OCI-LY1 (cell line): Measurements from ENCODE around the gene ZNF19.

Source experiments
- H2AFZ ChIP-seq: fragments of 200-600 bp; sonication (generic), shearing (Covaris generic); 2 replicates; pipeline ENCODE4 v1.6.0; 2014; ENCODE audit warnings: antibody characterized with exemption, mild to moderate bottlenecking, low read length
- H3F3A ChIP-seq: fragments of 200-600 bp; sonication (generic), shearing (Covaris generic); 2 replicates; pipeline ENCODE4 v1.6.0; 2014; ENCODE audit warnings: mild to moderate bottlenecking, antibody characterized with exemption, low read length, moderate library complexity; ENCODE audit not compliant: insufficient read depth
- H3K27ac ChIP-seq: fragments of 200-600 bp; sonication (generic); 2 replicates; pipeline ENCODE4 v1.5.1; 2014; ENCODE audit warnings: low read length, mixed run types, mild to moderate bottlenecking, low read depth; ENCODE audit not compliant: poor library complexity, severe bottlenecking
- H3K27me3 ChIP-seq: fragments of 200-600 bp; sonication (generic); 2 replicates; pipeline ENCODE4 v1.6.0; 2014; ENCODE audit warnings: antibody characterized with exemption, mild to moderate bottlenecking, low read length, moderate library complexity; ENCODE audit not compliant: insufficient read depth
- H3K36me3 ChIP-seq: fragments of 200-600 bp; sonication (generic); 2 replicates; pipeline ENCODE4 v1.6.1; 2014; ENCODE audit warnings: mild to moderate bottlenecking, antibody characterized with exemption, low read length, moderate library complexity, mixed read lengths; ENCODE audit not compliant: insufficient read depth
- H3K4me1 ChIP-seq: fragments of 200-600 bp; sonication (generic); 2 replicates; pipeline ENCODE4 v1.5.1; 2014; ENCODE audit warnings: mild to moderate bottlenecking, low read length, moderate library complexity; ENCODE audit not compliant: insufficient read depth, severe bottlenecking
- H3K4me2 ChIP-seq: fragments of 200-600 bp; sonication (generic), shearing (Covaris generic); 2 replicates; pipeline ENCODE4 v1.6.1; 2014; ENCODE audit warnings: low read length
- H3K4me3 ChIP-seq: fragments of 200-600 bp; sonication (generic); 2 replicates; pipeline ENCODE4 v1.5.1; 2014; ENCODE audit warnings: low read length, low read depth, mild to moderate bottlenecking, mixed read lengths; ENCODE audit not compliant: poor library complexity, severe bottlenecking
- H3K79me2 ChIP-seq: fragments of 200-600 bp; shearing (Covaris generic); 2 replicates; pipeline ENCODE4 v1.6.1; 2016; ENCODE audit warnings: mixed run types, low read length, mixed read lengths; ENCODE audit not compliant: insufficient read depth
- H3K9ac ChIP-seq: fragments of 200-600 bp; sonication (generic), shearing (Covaris generic); 2 replicates; pipeline ENCODE4 v1.6.1; 2014; ENCODE audit warnings: mild to moderate bottlenecking, low read length, mixed read lengths
- H3K9me2 ChIP-seq: fragments of 200-600 bp; sonication (generic), shearing (Covaris generic); 2 replicates; pipeline ENCODE4 v1.6.1; 2014; ENCODE audit warnings: low read depth, mild to moderate bottlenecking, low read length, mixed read lengths
- H3K9me3 ChIP-seq: fragments of 200-600 bp; shearing (Covaris generic); 2 replicates; pipeline ENCODE4 v1.6.1; 2014; ENCODE audit warnings: low read length, mixed read lengths
- H4K20me1 ChIP-seq: fragments of 200-600 bp; sonication (generic), shearing (Covaris generic); 2 replicates; pipeline ENCODE4 v1.6.0; 2016; ENCODE audit warnings: mild to moderate bottlenecking, low read length; ENCODE audit not compliant: insufficient read depth
- CTCF ChIP-seq: fragments of 200-600 bp; sonication (generic), shearing (Covaris generic); IDR thresholded peaks from 2 replicates; pipeline ENCODE4 v1.5.1; 2017; ENCODE audit warnings: mild to moderate bottlenecking, antibody characterized with exemption, low read length, moderate library complexity, mixed read lengths
- EZH2 ChIP-seq: fragments of 200-600 bp; sonication (generic), shearing (Covaris generic); IDR thresholded peaks from 2 replicates; pipeline ENCODE4 v1.8.0; 2017; ENCODE audit warnings: borderline replicate concordance, mixed run types, mild to moderate bottlenecking, antibody characterized with exemption, low read length, moderate library complexity, mixed read lengths

Gene ZNF19

GRCh38 chr16:71493213-71493612, 4.1 kb upstream of the ZNF19 start:
- TF ChIP-seq EZH2 (no peak), CTCF (no peak)

GRCh38 chr16:71492786-71493185, 3.7 kb upstream of the ZNF19 start:
- Histone ChIP-seq H3K9me3 (no peaks in the 10 kb centered on the region), H2AFZ (no peak overlapping the region), H4K20me1 (no peaks in the 10 kb centered on the region), H3K79me2 (no peaks in the 10 kb centered on the region), H3K4me1 (no peaks in the 10 kb centered on the region), H3K4me2 (no peak overlapping the region), H3K27ac (no peak overlapping the region), H3K9ac (no peak overlapping the region), H3F3A (no peaks in the 10 kb centered on the region), H3K36me3 (no peaks in the 10 kb centered on the region), H3K27me3 (no peaks in the 10 kb centered on the region), H3K9me2 (no peaks in the 10 kb centered on the region), H3K4me3 (no peak overlapping the region)
- TF ChIP-seq CTCF (no peak), EZH2 (no peak)

More at GRCh38 chr16:71493213-71493612, 4.1 kb upstream of the ZNF19 start:
- H2AFZ ChIP-seq = no peak overlapping the region
- H3K4me2 ChIP-seq = no peak overlapping the region
- H3K79me2 ChIP-seq = no peaks in the 10 kb centered on the region
- no peaks in the 10 kb centered on the region for H3K36me3 ChIP-seq
- H3K27me3 ChIP-seq = no peaks in the 10 kb centered on the region
- no peaks in the 10 kb centered on the region for H3F3A ChIP-seq
- H3K9ac ChIP-seq = no peak overlapping the region
- no peaks in the 10 kb centered on the region for H3K4me1 ChIP-seq
- H4K20me1 ChIP-seq = no peaks in the 10 kb centered on the region
- no peak overlapping the region for H3K4me3 ChIP-seq
- no peak overlapping the region for H3K27ac ChIP-seq
- H3K9me3 ChIP-seq = no peaks in the 10 kb centered on the region
- H3K9me2 ChIP-seq = no peaks in the 10 kb centered on the region

- TF ChIP-seq CTCF (no peak), EZH2 (no peak)
- H3K9me2 ChIP-seq = no peaks in the 10 kb centered on the region
- no peaks in the 10 kb centered on the region for H3K36me3 ChIP-seq
- H3K27ac ChIP-seq = no peak overlapping the region
- H2AFZ ChIP-seq = no peak overlapping the region
- H3K4me2 ChIP-seq = no peak overlapping the region
- H3K4me1 ChIP-seq = no peaks in the 10 kb centered on the region
- no peaks in the 10 kb centered on the region for H3F3A ChIP-seq
- no peak overlapping the region for H3K4me3 ChIP-seq
- no peaks in the 10 kb centered on the region for H3K9me3 ChIP-seq
- no peaks in the 10 kb centered on the region for H3K79me2 ChIP-seq
- no peaks in the 10 kb centered on the region for H4K20me1 ChIP-seq
- no peaks in the 10 kb centered on the region for H3K27me3 ChIP-seq
- no peak overlapping the region for H3K9ac ChIP-seq
Measured at GRCh38 chr16:71491054-71491453, 1.9 kb upstream of the ZNF19 start.
